Measurements from ENCODE around the gene CD164. TPM values are rescaled to one million over a fixed set of nuclear protein-coding genes. Genes with fewer than 3 reads are reported as not detected.

The CD164 gene
- total and polyA plus RNA-seq, 2 of the 13 experiments (the other 11 are each of a cell fraction or from before 2014, with no cell fraction given): 222 to 293 TPM

DNA sequence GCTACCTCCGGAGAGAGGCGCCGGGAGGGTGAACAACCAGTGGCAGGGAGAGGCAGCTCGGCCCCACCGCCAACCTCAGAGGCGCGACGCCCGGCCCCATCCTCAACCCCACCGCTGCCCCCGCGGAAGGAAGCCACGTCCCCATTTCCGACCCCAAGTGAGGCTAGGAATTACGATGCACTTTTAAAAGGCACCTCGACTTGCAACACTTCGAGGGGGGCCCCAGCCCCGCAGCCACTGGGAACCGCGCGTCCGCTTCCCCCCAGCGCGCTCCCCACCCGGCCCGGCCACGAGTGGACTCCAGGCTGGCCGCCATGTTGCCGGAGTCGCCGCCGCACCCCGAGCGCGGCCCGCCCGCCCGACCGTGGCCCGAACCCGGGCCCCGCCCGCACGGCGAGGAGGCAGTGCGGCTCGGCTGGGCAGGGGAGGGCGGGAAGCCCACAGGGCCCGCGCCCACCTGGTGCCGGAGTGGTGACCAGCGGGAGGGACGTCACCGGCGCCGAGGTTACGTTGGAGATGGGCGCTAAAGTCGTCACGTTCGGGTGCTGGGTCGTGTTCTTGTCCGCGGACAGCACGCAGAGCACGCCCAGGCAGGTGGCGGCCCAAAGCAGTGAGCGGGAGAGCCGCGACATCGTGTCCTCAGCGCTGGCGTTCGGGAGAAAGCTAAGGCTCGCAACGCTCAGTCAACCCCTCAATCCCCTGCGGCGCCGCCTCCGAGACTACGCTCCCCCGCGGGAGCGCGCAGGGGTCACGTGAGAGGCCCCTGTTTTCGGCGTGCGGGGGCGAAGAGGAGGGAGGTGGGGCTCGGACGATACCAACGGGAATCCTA lies at the start of gene CD164 (continued):
- TF ChIP-seq, protein P1, sequence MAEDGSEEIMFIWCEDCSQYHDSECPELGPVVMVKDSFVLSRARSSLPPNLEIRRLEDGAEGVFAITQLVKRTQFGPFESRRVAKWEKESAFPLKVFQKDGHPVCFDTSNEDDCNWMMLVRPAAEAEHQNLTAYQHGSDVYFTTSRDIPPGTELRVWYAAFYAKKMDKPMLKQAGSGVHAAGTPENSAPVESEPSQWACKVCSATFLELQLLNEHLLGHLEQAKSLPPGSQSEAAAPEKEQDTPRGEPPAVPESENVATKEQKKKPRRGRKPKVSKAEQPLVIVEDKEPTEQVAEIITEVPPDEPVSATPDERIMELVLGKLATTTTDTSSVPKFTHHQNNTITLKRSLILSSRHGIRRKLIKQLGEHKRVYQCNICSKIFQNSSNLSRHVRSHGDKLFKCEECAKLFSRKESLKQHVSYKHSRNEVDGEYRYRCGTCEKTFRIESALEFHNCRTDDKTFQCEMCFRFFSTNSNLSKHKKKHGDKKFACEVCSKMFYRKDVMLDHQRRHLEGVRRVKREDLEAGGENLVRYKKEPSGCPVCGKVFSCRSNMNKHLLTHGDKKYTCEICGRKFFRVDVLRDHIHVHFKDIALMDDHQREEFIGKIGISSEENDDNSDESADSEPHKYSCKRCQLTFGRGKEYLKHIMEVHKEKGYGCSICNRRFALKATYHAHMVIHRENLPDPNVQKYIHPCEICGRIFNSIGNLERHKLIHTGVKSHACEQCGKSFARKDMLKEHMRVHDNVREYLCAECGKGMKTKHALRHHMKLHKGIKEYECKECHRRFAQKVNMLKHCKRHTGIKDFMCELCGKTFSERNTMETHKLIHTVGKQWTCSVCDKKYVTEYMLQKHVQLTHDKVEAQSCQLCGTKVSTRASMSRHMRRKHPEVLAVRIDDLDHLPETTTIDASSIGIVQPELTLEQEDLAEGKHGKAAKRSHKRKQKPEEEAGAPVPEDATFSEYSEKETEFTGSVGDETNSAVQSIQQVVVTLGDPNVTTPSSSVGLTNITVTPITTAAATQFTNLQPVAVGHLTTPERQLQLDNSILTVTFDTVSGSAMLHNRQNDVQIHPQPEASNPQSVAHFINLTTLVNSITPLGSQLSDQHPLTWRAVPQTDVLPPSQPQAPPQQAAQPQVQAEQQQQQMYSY (CRISPR knock-in tag; IDR thresholded peaks at IDR 0.05): no peak
- TF ChIP-seq, protein P2, sequence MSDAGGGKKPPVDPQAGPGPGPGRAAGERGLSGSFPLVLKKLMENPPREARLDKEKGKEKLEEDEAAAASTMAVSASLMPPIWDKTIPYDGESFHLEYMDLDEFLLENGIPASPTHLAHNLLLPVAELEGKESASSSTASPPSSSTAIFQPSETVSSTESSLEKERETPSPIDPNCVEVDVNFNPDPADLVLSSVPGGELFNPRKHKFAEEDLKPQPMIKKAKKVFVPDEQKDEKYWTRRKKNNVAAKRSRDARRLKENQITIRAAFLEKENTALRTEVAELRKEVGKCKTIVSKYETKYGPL (CRISPR knock-in tag; IDR thresholded peaks at IDR 0.05): no peak
- TF ChIP-seq, protein P3, sequence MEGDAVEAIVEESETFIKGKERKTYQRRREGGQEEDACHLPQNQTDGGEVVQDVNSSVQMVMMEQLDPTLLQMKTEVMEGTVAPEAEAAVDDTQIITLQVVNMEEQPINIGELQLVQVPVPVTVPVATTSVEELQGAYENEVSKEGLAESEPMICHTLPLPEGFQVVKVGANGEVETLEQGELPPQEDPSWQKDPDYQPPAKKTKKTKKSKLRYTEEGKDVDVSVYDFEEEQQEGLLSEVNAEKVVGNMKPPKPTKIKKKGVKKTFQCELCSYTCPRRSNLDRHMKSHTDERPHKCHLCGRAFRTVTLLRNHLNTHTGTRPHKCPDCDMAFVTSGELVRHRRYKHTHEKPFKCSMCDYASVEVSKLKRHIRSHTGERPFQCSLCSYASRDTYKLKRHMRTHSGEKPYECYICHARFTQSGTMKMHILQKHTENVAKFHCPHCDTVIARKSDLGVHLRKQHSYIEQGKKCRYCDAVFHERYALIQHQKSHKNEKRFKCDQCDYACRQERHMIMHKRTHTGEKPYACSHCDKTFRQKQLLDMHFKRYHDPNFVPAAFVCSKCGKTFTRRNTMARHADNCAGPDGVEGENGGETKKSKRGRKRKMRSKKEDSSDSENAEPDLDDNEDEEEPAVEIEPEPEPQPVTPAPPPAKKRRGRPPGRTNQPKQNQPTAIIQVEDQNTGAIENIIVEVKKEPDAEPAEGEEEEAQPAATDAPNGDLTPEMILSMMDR (CRISPR knock-in tag; IDR thresholded peaks at IDR 0.05): no peak; the same call in none of the 2 replicates
- TF ChIP-seq ZSCAN25 (CRISPR knock-in tag; IDR thresholded peaks at IDR 0.05): no peak
- TF ChIP-seq POGZ (CRISPR knock-in tag; IDR thresholded peaks at IDR 0.05): peak; percentile 69; the same call in 1 of the 2 replicates
- TF ChIP-seq, protein P4, sequence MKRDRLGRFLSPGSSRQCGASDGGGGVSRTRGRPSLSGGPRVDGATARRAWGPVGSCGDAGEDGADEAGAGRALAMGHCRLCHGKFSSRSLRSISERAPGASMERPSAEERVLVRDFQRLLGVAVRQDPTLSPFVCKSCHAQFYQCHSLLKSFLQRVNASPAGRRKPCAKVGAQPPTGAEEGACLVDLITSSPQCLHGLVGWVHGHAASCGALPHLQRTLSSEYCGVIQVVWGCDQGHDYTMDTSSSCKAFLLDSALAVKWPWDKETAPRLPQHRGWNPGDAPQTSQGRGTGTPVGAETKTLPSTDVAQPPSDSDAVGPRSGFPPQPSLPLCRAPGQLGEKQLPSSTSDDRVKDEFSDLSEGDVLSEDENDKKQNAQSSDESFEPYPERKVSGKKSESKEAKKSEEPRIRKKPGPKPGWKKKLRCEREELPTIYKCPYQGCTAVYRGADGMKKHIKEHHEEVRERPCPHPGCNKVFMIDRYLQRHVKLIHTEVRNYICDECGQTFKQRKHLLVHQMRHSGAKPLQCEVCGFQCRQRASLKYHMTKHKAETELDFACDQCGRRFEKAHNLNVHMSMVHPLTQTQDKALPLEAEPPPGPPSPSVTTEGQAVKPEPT (CRISPR knock-in tag; IDR thresholded peaks at IDR 0.05; ENCODE audit: low read depth): 0 out of 2 replicates have a peak, but pooled peaks have one; percentile 11
- TF ChIP-seq MLLT10 (CRISPR knock-in tag; IDR thresholded peaks at IDR 0.05): no peak
- TF ChIP-seq ZNF670 (CRISPR knock-in tag; IDR thresholded peaks at IDR 0.05; ENCODE audit: borderline replicate concordance): peak; percentile 78; the same call in 1 of the 2 replicates
- no peak for TF ChIP-seq SNAPC2 (CRISPR knock-in tag; IDR thresholded peaks at IDR 0.05)
- TF ChIP-seq, protein P5, sequence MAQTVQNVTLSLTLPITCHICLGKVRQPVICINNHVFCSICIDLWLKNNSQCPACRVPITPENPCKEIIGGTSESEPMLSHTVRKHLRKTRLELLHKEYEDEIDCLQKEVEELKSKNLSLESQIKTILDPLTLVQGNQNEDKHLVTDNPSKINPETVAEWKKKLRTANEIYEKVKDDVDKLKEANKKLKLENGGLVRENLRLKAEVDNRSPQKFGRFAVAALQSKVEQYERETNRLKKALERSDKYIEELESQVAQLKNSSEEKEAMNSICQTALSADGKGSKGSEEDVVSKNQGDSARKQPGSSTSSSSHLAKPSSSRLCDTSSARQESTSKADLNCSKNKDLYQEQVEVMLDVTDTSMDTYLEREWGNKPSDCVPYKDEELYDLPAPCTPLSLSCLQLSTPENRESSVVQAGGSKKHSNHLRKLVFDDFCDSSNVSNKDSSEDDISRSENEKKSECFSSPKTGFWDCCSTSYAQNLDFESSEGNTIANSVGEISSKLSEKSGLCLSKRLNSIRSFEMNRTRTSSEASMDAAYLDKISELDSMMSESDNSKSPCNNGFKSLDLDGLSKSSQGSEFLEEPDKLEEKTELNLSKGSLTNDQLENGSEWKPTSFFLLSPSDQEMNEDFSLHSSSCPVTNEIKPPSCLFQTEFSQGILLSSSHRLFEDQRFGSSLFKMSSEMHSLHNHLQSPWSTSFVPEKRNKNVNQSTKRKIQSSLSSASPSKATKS (CRISPR knock-in tag; IDR thresholded peaks at IDR 0.05): no peak
- 0 out of 2 replicates have a peak, but pooled peaks have one; percentile 14 for TF ChIP-seq ZBTB7B (CRISPR knock-in tag; IDR thresholded peaks at IDR 0.05)
- TF ChIP-seq ZNF101 (CRISPR knock-in tag; IDR thresholded peaks at IDR 0.05; ENCODE audit: borderline replicate concordance, low read depth): no peak
- TF ChIP-seq KLF6 (CRISPR knock-in tag; IDR thresholded peaks at IDR 0.05): peak; percentile 89; the same call in 1 of the 2 replicates
- no peak for TF ChIP-seq ZNF543 (CRISPR knock-in tag; IDR thresholded peaks at IDR 0.05)
- TF ChIP-seq ZNF761 (CRISPR knock-in tag; conservative IDR thresholded peaks at IDR 0.05): peak; percentile 77; the same call in 1 of the 2 replicates
- TF ChIP-seq CHCHD3 (CRISPR knock-in tag; IDR thresholded peaks at IDR 0.05): peak; percentile 59; the same call in 1 of the 2 replicates

Data from HepG2 (cell line).